Body of pancreas (tissue), 4 donors: ENCODE data around the gene SLAMF7.

Experiments
- CTCF ChIP-seq, 7 experiments: fragments of 450-650 bp in 4 of 7; fragments of 200-600 bp in 3 of 7; sonication (generic) in 3 of 7; IDR thresholded peaks; one replicate each; pipeline ENCODE4 v1.5.1; 2016 to 2019; ENCODE audit warnings: antibody characterized with exemption in 7 of 7
- POLR2A ChIP-seq, 3 donors: fragments of 450-650 bp; IDR thresholded peaks; one replicate each; pipeline ENCODE4 v1.6.1; 2016; ENCODE audit warnings: antibody characterized with exemption in 3 of 3, mild to moderate bottlenecking in 2 of 3

GRCh38 chr1:160798439-160798838 is 59.4 kb downstream of the SLAMF7 start:
- TF ChIP-seq CTCF (IDR thresholded peaks at IDR 0.05), result no peak
- no peak for TF ChIP-seq POLR2A (IDR thresholded peaks at IDR 0.05)
